Ramos (cell line): ENCODE data around the gene OS9.
"Not testable (repeated sequence)": the region's sequence is repeated elsewhere in the genome, so short reads cannot be mapped to it uniquely, and the experiment has no call there.

Experiments
- in situ Hi-C: fragments of 300-500 bp; cut with MboI; formaldehyde crosslinking; loops from one replicate; pipeline ENCODE4 v1.14.3; 2022; ENCODE audit warnings: low sequenced_read_pairs; ENCODE audit not compliant: unreplicated experiment

The OS9 gene

GRCh38 chr12:57693659-57694458, at the start of gene OS9:
TSS of gene OS9 (plus strand) at chr12:57694132. CDS start at chr12:57694162, 30 bp downstream.
- in situ Hi-C loops, result no loop called here

- in situ Hi-C loops, result not testable (repeated sequence)
These were observed 47.8 kb upstream of the OS9 start for GRCh38 chr12:57645990-57646658.

- in situ Hi-C loops, result not testable (repeated sequence)
These were observed 47.3 kb upstream of the OS9 start for GRCh38 chr12:57646659-57647049.

GRCh38 chr12:57654042-57654441, 39.9 kb upstream of the OS9 start:
- in situ Hi-C loops, result no loop called here

GRCh38 chr12:57655541-57656240, 38.2 kb upstream of the OS9 start:
- in situ Hi-C loops, result no loop called here

GRCh38 chr12:57656408-57656807, 37.5 kb upstream of the OS9 start:
- in situ Hi-C loops, result not testable (repeated sequence)

- in situ Hi-C loops, result no loop called here
These were observed 36.2 kb upstream of the OS9 start for GRCh38 chr12:57657744-57658143.

- in situ Hi-C loops, result no loop called here
These were observed 35.0 kb upstream of the OS9 start for GRCh38 chr12:57658890-57659289.

- in situ Hi-C loops, result no loop called here
These were observed 32.6 kb upstream of the OS9 start for GRCh38 chr12:57661376-57661775.

GRCh38 chr12:57665066-57665820, 28.7 kb upstream of the OS9 start:
- in situ Hi-C loops, result not testable (repeated sequence)

GRCh38 chr12:57666897-57667296, 27.0 kb upstream of the OS9 start:
- in situ Hi-C loops, result no loop called here

- in situ Hi-C loops, result not testable (repeated sequence)
These were observed 24.2 kb upstream of the OS9 start for GRCh38 chr12:57669691-57670090.

- in situ Hi-C loops, result not testable (repeated sequence)
These were observed 22.1 kb upstream of the OS9 start for GRCh38 chr12:57671811-57672210.

GRCh38 chr12:57672801-57673200, 21.1 kb upstream of the OS9 start:
- in situ Hi-C loops, result no loop called here

GRCh38 chr12:57674691-57675090, 19.2 kb upstream of the OS9 start:
- in situ Hi-C loops, result no loop called here

GRCh38 chr12:57677947-57678346, 16.0 kb upstream of the OS9 start:
- in situ Hi-C loops, result not testable (repeated sequence)

GRCh38 chr12:57679697-57680096, 14.2 kb upstream of the OS9 start:
- in situ Hi-C loops, result no loop called here

GRCh38 chr12:57687862-57688261, 6.1 kb upstream of the OS9 start:
- in situ Hi-C loops, result no loop called here

GRCh38 chr12:57688931-57689330, 5.0 kb upstream of the OS9 start:
- in situ Hi-C loops, result no loop called here

- in situ Hi-C loops, result no loop called here
These were observed 1.4 kb upstream of the OS9 start for GRCh38 chr12:57692500-57692899.

- in situ Hi-C loops, result no loop called here
These were observed 644 bp upstream of the OS9 start for GRCh38 chr12:57693317-57693658.
